ENCODE results near the gene ADIPOR1.
"Not testable (repeated sequence)": the region's sequence is repeated elsewhere in the genome, so short reads cannot be mapped to it uniquely, and the experiment has no call there.

The ADIPOR1 gene

DNA sequence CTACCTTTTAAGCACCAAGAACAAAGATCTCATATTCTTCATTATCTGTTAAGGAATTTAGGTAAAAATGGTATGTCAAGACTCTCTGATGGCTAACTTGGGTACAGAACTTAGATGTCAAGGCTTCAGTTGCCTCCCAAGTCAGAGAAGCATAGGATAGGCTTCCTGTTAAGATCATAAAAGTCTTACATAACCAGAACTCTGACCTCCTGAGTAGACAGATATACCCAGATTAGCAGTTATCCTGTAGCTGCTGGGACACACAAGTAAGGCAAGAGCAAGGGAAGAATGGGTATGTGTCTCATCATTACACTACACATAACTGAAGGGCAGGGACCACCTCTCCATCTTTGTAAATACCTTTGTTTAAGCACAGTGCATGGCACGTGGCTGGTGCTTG lies 15.7 kb downstream of the ADIPOR1 start:
- intact Hi-C loops (cut with DNase I), result no loop called here
- no peak for DNase-seq

DNA sequence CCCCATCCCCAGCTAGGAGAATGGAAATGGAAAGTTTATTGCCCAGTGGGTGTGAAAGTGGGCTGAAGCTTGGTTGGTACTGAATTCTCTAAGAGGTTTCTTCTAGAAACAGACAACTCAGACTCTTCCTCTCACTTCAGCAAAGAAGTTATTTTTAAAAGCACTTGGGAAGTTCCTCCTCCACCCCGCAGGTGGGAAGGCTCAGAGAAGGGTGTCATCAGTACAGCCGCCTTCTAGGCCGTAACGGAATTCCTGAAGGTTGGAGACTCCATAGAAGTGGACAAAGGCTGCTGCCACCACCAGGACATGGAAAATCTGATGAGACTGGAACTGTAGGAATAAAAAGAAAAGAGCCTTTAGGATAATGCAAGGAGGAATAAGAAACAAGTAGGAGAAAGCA lies 16.7 kb downstream of the ADIPOR1 start:
- intact Hi-C loops (cut with DNase I), result no loop called here
- DNase-seq, result no peak

GRCh38 chr1:202940561-202940960 lies 17.6 kb downstream of the ADIPOR1 start:
- no peak for DNase-seq
- intact Hi-C loops (cut with DNase I), result no loop called here

GRCh38 chr1:202938287-202938925 lies 19.7 kb downstream of the ADIPOR1 start:
- DNase-seq, result no peak
- intact Hi-C loops (cut with DNase I), result no loop called here

DNA sequence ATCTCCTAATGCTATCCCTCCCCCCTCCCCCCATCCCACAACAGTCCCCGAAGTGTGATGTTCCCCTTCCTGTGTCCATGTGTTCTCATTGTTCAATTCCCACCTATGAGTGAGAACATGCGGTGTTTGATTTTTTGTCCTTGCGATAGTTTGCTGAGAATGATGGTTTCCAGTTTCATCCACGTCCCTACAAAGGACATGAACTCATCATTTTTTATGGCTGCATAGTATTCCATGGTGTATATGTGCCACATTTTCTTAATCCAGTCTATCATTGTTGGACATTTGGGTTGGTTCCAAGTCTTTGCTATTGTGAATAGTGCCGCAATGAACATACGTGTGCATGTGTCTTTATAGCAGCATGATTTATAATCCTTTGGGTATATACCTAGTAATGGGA lies 21.7 kb downstream of the ADIPOR1 start:
- intact Hi-C loops (cut with DNase I); DNase-seq: not testable (repeated sequence)

DNA sequence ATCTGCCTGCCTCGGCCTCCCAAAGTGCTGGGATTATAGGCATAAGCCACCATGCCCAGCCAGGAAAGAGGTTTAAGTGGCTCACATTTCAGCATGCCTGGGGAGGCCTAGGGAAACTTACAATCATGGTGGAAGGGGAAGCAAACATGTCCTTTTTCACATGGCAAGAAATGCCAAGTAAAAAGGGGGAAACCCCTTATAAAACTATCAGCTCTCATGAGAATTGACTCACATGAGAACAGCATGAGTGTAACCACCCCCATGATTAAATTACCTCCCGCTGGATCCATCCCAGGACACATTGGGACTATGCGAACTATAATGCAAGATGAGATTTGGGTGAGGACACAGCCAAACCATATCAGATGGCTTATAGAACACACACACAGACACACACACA lies 22.3 kb downstream of the ADIPOR1 start:
- intact Hi-C loops (cut with DNase I), result no loop called here
- DNase-seq, result no peak

- no peak for DNase-seq
- intact Hi-C loops (cut with DNase I), result no loop called here
Observed at GRCh38 chr1:202934755-202935154, 23.4 kb downstream of the ADIPOR1 start.

DNA sequence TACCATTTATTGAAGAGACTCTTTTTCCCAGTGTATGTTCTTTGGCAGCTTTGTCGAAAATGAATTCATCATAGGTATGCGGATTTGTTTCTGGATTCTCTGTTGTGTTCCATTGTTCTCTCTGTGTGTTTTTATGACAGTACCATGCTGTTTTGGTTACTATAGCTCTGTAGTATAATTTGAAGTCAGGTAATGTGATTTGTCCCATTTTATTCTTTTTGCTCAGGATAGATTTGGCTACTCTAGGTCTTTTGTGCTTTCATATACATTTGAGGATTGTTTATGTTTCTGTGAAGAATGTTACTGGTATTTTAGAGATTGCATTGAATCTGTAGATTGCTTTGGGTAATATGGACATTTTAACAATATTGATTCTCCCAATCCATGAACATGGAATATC lies 25.6 kb downstream of the ADIPOR1 start:
- DNase-seq, result no peak
- intact Hi-C loops (cut with DNase I), result no loop called here

DNA sequence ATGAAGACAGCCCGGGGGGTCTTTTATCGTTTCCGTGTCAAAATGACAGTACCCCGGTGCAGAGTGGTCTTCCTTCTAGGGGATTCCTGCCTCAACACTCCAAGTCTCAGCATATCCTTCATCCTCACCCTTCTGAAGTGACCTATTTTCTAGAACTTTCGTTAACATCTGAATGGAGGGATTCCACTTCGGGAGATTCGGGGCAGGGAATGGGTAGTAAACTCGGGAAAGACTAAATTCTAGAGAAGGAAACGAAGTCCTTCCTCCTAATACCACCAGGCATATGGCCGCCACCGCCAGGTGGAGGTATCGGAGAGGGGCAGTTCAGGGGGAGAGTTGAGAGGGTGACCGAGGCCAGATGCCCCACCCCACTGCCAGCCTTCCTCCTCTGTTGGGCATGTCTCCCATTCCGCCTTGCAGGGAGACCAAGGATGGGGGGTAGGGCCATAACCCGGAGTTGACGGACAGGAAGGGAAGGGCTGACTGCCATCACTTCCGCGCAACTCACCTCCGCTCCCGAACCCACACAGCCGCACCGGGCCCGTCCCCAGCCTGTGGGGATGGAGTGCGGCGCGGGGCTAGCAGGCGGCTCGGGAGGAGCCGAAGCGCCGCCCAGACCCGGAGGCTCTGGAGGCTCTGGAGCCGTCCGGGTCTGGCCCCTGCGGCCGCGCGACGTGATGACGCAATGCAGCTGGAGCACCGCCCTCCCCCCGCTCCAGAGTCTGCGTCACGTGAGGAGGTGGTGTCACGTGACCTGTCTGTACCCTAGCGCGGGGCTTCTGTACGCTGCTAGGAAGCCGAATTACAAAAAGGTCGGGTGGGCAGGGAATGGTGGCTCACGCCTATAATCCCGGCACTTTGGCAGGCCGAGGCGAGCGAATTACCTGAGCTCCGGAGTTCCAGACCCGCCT lies 31.3 kb downstream of the ADIPOR1 start, which contains the start of gene KLHL12:
KLHL12 (minus strand) TSS at position 654 of the 911 bp plus-strand sequence. CDS start 2,072 bp downstream, outside the sequence.
- peak; percentile 93 to 99 (median 96) for DNase-seq
- intact Hi-C loops (cut with DNase I), result loop anchor here (2.0 to 5.0 kb wide), 3 partner anchors 38 to 66 kb away; partner anchors contain the start of genes CYB5R1 and RABIF

GRCh38 chr1:202923533-202923932 lies 34.6 kb downstream of the ADIPOR1 start:
- intact Hi-C loops (cut with DNase I), result loop anchor here (5.0 kb wide), 1 partner anchor 34 kb away; the partner anchor contains the start of gene ADIPOR1
- no peak for DNase-seq

GRCh38 chr1:202919615-202920014 lies 38.5 kb downstream of the ADIPOR1 start:
- intact Hi-C loops (cut with DNase I), result loop anchor here (5.0 kb wide), 1 partner anchor 38 kb away; the partner anchor contains the start of gene ADIPOR1
- no peak for DNase-seq

DNA sequence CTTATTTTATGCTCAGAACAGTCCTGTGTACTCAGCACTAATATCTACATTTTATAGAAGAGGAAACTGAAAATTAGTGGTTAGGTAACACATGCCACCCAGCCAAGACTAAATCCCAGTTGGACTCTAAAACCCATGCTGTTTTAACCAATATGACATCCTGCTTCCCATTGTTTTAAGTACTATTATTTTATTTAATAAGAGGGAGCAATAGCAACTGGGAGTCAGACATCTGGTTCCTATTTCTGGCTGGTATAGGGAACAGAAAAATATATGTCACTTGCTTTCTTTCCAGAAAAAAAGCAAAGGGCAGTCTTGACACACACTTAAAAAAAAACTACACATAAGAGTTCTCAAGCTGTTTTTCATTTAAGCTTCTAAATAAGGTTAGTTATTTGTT lies 43.0 kb downstream of the ADIPOR1 start:
- intact Hi-C loops (cut with DNase I), result no loop called here
- no peak for DNase-seq

GRCh38 chr1:202912476-202912875 lies 45.6 kb downstream of the ADIPOR1 start:
- intact Hi-C loops (cut with DNase I); DNase-seq: not testable (repeated sequence)

- no peak for DNase-seq
- intact Hi-C loops (cut with DNase I), result no loop called here
Observed at GRCh38 chr1:202909494-202909893, 48.6 kb downstream of the ADIPOR1 start.

DNA sequence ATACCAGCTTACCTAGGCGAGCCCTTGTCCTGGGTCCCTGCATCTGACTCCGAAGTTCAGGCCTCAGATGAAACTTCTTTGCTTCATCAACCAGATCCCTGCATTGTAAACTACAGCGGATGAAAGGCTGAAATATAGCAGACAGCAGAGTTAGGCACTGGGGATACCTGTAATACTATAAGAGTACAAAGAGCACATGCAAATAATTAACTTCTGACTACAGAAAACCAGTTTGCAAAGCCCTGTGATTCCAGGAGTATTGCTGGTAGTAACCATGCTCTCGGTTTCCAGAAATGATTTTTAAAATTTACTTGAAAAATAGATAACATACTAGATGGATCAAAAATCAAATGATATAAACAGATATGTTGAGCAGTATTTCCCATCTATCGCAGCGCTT lies 49.1 kb downstream of the ADIPOR1 start:
- no peak for DNase-seq
- intact Hi-C loops (cut with DNase I), result no loop called here

DNA sequence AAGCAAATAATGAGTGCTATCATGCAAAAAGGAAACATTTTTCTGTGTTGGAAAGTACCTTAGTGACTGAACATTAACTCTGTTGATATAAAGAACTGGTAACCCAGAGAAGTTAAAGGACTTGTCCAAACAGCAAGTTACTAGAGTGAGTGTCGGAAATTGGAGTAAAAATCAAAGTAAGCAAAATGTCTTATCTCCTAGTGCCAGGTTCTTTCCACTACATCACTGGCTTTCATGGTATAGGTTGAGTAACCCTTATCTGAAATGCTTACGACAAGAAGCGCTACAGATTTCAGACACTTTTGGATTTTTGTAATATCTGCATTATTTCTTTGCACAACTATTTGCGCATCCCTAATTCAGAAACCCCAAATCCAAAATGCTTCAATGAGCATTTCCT lies 52.8 kb downstream of the ADIPOR1 start:
- intact Hi-C loops (cut with DNase I), result no loop called here

GRCh38 chr1:202903808-202904207 lies 54.3 kb downstream of the ADIPOR1 start:
- DNase-seq; intact Hi-C loops (cut with DNase I): not testable (repeated sequence)

More for the DNA sequence above, 52.8 kb downstream of the ADIPOR1 start:
- no peak for DNase-seq

DNA sequence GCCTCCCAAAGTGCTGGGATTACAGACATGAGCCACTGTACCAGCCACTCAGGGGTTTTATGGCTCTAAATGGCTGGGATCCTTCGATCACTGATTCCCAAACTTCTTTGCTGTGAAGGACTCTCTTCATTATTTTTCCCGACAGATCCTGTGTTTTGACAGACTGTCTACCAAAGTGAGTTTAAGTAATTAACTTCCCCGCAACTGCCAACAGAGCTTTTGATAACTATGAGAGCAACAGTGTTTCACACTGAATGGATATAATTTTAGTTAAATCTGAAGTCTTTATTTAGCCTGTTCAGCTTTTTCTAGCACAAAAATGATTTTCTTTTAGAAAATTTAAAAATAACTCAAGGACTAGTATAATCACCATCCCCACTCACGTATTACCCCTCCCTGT lies 56.6 kb downstream of the ADIPOR1 start:
- intact Hi-C loops (cut with DNase I), result no loop called here
- DNase-seq, result no peak

DNA sequence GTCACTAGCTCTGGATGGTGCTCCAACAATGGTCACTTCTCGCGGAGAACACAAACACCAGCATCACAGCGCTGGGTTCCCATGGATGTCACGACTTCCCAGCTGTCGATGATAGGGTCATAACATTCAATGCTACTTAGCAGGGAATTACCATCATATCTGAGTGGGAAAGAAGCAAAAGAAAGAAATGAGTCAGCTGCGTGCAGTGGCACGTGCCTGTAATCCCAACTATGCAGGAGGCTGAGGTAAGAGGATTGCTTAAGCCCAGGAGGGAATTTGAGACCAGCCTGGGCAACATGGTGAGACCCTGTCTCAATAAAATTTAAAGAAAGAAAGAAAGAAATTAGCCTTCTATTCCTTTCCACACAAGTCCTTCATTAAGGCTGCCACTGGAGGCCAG lies 65.6 kb downstream of the ADIPOR1 start:
- DNase-seq, result no peak

More for the DNA sequence above, 65.6 kb downstream of the ADIPOR1 start:
- intact Hi-C loops (cut with DNase I), result no loop called here
